Stimulated activated CD8-positive, alpha-beta memory T cell treated with anti-CD3 and anti-CD28 coated beads, Interleukin-7, amount 100 ng/mL, for 48 hours (primary cell): ENCODE data around the gene TMPRSS9.

Experiments used
- DNase-seq, 2 donors: peaks; one replicate each; pipeline ENCODE4 v3.0.0-alpha.2; 2020; ENCODE audit warnings: low read depth in 1 of 2; ENCODE audit errors: extremely low read depth in 1 of 2

Gene TMPRSS9

DNA sequence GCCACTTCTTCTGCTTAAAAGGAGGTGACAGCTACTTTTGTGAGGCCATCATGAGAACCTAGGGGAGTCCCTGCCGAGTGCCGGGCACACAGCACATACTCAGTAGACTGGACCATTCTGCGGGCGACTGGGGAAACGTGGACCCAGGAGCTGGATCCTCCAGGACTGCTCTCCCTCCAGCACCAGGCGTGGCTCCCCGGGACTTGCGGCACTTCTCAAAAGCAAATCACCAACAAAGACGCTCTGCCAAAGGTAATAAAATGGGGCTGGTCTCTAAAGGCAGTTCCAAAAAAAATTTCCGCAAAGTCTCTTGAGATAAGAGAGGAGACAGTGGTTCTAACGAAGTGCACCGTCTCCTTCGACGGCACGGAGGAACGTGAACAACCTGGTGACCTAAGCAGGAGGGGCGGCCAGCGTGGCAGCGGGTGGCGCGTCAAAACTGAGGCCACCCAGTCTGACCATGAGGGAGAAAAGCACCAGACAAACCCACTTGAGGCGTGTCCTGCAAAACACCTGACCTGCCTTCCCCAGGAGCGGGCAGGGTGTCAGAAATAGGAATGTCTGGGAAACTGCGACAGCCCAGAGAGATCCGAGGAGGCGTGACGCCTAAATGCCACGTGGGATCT, 1.4 kb upstream of the TMPRSS9 start:
- DNase-seq, result no peak

DNA sequence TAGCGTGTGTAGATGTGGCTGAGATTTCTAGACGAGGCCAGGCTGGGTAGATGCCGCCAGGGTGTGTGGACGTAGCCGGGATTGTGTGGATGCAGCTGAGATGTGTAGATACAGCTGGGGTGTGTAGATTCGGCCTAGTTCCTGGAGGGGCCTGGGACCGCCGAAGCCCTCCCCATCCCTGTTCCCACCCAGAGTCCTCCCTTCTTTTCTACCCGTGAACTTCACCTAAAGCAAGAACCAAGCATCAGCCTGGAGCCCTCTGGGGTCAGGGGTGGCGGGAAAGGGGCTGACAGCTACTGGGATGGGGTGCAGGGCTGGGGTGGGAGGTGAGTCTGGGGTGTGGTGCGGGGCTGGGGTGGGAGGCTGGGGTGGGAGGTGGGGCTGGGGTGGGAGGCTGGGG, 768 bp downstream of the TMPRSS9 start:
- DNase-seq, result no peak

DNA sequence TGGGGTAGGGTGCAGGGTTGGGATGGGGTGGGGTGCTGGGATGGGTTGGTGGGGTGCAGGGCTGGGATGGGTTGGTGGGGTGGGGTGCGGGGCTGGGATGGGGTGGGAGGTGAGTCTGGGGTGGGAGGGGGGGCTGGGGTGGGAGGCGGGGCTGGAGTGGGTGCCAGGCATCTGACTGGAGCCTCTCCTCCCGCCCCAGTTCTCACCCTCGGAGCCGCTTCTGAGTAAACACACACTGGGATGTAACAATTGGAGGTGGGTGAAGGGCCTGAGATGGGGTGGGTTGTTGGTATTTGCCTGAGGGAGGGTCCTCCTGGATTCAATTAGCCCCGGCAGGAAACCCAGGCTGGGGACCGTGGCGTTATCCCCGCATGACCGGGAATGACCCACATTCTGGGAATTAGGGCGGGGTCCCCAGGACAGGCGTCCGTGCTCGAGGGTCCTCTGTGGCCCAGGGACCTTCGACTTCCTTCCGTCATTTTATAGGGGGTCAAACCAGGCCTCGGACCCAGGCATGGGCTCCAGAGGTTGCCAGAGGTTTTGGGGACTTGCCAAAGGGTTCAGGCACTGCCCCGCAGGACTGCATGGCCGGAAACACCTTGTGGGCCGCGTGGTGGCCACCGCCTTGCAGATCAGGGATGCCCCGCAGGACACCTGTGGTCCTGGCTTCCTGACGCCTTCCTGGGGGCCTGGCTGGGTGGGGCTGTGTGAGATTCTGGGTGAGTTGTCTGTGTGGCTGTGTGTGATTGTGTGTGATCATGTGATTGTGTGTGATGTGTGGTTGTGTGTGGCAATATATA, 1.4 kb downstream of the TMPRSS9 start:
- no peak for DNase-seq

DNA sequence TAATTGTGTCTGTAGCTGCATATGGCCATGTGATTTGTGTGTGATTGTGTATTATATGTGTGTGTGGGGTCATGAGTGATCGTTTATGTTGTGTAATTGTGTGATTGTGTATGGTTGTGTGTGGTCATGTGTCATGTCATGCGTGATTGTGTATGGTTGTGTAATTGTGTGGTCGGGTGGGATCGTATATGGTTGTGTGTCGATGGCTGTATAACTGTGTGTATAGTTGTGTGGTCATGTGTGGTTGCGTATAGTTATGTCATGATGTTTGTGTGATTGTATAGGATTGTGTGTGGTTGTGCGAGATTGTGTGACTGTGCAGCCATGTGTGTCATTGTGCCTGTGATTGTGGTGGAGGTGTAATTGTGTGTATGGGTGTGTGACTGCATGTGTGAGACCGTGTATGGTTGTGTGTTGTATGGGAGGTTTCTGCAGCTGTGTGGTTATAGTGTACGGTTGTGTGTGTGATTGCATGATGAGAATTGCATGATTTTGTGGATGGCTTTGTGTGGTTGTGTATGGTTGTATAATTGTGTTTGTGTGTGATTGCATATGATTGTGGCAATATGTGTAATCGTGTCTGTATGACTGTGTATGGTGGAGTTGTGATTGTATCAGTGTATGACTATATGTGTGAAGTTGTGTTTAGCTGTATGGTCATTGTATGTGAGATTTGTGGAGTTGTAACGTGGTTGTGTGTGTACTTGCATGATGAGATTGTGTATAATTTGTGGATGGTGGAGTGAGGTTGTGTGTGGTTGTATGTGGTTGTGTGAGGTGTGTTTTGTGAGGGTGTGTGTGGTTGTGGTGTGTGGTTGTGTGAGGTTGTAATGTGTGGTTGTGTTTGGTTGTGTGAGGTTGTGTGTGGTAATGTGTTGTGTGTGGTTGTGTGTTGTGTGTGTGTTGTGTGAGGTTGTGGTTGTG, 2.2 kb downstream of the TMPRSS9 start:
- no peak for DNase-seq

DNA sequence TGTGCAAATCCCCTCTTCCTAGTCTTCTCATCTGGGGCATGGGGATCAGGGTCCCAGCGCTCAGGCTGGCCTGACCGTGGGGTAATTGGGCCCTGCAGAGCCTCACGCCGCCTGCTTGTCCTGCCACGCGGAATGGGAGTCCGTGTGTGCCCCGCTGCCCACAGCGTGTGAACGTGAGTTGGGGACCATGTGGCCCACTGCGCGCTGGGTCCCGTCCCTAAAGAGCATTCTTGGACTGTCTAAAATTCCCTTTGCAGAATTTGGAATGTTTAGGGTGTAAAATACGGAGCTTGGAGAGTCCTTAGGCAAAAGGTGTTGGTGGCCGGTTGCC, 2.9 kb downstream of the TMPRSS9 start:
- no peak for DNase-seq

DNA sequence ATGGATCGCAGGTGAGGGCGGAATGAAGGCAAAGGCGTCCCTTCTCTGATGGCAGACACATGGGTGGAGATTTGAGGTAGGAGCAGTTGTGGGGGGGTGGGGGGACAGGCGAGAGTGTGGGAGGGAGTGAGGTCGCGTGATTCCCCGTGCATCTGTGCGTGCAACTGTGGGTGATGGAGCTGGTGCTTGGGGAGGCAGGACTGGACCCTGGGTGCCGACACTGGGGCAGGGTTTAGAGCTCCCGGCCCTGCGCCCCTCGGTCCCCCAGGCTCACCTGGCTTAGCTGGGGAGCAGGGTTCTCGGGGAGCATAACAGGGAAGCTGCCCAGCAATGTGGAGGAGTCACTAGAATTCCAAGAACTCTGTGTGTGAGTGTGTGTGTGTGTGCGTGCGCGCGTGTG, 3.4 kb downstream of the TMPRSS9 start:
- DNase-seq, result no peak

DNA sequence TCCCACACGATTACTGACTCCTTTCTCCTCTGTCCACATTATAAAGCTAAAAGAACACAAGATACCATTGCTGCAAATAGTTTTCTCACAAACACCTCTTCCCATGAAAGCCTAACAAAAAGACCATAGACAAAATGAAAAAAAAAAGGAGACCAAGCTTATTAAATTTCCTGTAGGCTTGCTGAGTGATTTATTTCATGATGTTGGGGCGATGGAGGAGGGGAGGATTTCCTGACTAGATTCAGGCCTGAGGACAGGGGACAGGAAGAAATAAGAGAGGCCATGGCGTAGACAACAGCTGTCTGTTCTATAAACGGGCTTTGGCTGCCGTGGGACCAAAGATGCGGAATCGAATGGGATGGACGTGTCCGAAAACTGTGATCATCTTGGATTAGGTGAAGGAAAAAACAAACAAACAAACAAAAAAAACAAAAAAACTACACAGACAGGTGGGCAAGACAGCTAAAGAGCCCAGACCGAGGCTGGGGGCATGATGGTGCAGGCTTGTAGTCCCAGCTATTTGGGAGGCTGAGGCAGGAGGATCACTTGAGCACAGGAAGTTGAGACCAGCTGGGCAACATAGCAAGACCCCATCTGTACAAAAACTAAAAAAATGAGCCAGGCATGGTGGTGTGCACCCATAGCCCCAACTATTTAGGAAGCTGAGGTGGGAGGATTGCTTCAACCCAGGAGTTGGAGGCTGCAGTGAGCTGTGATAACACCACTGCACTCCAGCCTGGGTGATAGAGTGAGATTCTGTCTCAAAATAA, 5.3 kb downstream of the TMPRSS9 start:
- no peak for DNase-seq

DNA sequence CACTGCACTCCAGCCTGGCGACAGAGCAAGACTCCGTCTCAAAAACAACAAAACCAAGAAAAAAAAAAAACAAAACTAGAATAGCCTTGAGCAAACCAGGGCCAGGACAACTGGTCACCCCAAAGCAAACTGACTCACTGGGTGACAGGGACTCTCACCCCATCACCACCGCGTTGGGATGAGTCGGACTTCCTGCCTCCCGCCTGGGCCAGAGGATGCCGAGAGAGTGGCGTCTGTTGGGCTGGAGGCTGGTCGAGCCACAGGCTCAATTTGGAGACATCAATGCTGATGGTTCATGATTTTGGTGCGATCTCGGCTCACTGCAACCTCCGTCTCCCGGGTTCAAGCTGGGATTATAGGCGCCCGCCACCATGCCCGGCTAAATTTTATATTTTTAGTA, 11.6 kb downstream of the TMPRSS9 start:
- no peak for DNase-seq

DNA sequence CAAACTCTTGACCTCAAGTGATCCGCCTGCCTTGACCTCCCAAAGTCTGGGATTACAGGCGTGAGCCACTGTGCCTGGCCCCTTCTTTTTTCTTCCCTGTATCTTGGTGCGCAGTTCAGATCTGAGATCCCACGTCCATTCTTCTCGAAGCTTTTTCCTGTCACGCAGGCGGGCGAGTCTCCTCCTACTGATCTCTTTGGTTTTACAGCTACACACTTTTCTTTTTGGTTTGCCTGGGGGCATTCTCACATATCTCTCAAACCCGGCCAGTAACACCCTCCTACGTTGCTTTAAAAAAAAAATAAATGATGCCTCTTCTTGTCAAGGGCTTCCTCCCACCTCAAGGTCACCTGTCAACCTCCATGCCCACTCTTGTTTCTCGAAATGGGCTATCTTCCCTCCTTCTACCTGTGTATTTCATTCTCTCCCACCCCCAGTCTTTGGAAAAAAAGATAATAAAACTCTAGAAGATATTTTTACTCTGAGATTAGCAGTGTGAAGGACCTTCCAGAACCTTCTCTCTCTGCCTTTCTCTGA, 12.1 kb downstream of the TMPRSS9 start:
- no peak for DNase-seq

DNA sequence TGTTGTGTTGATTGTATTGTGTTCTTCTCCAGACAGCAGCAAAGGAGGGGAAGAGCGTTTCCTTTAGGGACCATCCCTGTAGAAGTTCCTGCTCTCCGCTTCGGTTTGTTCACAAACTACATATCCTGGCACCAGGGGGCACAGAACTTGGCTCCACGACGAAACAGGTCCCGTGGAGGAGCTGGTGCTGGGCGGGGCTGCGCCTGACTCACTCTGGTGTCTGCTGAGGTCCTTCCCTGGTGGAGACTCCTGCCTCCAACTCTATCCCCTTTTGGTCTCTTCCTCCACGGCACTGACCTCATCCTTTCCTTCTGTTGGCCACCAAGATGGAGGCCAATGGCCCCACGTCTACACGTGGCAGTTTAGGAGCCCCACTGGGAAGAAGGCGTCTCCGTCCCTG, 14.7 kb downstream of the TMPRSS9 start:
- no peak for DNase-seq

DNA sequence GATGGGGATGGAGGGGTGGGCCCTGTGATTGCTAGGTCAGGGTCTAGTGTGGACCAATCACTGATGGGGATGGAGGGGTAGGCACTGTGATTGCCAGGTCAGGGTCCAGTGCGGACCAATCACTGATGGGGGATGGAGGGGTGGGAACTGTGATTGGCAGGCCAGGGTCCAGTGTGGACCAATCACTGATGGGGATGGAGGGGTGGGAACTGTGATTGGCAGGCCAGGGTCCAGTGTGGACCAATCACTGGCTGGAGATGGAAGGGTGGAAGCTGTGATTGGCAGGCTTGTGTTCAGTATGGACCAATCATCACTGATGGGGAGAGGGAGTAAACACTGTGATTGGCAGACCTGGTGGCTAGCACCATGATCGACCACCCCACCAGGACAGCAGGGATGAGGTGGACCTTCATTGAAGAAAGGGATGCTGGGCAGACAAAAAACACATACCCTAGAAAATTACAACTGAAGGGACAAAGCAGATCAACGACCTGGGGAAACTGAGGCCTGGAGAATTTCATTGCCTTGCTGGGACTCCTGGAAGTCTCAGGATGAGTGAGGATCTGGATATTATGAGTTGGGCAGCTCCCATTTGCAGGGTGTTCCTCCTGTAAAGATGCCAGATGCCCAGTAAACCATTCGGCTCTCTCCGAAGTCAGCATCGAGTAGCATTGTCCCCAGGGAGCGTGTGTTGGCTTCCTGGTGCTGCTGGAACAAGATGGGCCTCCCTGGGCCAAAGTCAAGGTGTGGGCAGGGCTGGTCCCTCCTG, 15.5 kb downstream of the TMPRSS9 start:
- DNase-seq, result no peak

DNA sequence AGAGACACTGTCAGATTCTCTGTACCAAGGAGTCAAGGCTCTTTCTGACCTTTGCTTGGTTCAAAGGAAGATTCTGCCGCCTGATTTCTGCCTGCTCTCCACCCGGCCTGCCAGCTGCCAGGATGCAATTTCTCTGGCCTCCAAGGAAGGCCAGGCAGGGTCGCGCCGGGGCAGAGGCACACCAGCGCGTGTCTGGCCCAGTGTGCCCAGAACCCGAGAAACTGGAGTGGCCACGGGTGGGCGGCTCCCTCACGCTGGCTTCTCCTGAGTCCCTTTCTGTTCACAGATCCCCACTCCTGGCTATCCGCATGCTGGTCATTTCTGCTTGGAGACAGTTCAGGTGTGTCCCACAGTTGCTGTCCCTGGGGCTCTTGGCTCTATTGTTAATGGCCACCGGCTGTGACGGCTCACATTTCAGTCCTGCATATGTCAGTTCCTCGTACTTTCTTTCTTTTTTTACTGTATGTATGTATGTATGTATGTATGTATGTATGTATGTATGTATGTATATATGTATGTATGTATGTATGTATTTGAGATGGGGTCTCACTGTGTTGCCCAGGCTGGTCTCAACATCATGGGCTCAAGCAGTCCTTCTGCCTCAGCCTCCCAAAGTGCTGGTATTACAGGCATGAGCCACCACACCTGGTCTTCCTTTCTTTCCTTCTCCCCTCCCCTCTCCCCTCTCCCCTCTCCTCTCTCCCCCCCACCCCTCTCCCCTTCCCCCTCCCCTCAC, 16.9 kb downstream of the TMPRSS9 start:
- DNase-seq, result no peak

DNA sequence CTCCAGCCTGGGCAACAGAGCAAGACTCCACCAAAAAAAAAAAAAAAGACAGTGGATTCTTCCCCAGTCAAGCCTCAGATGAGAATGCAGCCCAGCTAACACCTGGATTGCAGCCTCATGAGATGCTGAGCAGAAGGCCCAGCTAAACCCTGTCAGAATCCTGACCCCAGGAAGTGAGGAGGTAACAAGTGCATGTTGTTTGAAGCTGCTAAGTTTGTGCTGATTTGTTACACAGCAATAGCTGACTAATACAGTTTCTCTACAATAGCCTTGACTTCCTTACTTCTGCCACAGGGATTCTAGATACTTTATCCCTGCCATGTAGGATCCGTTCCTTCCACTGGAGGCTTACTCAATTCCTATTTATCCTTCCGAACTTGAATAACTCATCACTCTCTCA, 20.5 kb downstream of the TMPRSS9 start:
- DNase-seq, result no peak

DNA sequence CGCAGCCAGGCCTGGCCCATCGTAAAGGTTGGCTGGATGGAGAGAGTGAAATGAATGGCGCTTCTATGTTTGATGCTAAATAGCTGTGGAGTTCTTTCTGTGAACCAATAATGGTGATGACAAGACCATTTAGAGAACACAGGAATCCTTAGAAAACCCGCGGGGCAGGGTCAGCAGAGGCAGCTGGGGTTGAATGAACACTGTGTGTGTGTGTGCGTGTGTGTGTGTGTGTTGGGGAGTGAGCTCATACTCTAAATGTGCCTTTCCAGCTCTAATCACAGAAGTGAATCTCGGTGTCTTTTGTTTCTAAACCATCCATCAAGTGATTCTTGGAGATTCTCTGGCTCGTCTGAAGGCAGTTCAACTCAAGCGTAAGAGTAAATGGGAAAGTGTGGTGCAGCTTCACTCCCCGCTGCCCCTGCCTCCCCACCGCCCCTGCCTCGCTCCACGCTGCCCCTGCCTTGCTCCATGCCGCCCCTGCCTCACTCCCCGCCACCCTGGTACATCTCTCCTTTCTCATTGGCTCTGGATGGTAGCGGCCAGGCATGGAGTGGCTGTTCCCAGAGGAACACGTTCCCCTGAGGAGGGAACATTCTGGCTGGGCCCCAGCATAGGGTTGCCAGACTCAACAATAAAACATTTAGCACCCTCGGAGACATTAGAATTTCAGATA, 21.2 kb downstream of the TMPRSS9 start:
- no peak for DNase-seq

DNA sequence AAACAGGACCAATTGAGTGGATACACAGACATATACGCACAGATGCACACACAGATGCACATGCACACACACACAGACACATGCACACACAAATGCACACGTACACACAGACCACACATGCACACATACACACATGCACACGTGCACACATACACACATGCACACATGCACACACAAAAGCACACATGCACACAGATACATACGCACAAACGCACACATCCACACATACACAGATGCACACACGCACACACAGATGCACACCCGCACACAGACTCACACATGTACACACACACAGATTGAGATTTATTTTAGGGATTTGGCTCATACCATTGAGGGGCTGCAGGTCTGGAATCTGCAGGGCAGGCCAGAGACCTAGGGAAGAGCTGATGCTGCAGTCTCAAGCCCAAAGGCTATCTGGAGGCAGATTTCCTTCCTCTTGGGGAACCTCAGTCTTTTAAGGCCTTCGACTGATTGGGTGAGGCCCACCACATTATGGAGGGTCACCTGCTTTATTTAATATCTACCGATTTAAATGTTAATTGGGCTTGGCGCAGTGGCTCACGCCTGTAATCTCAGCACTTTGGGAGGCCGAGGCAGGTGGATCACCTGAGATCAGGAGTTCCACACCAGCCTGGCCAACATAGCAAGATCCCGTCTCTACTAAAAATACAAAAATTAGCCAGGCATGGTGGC, 22.6 kb downstream of the TMPRSS9 start:
- DNase-seq, result no peak

DNA sequence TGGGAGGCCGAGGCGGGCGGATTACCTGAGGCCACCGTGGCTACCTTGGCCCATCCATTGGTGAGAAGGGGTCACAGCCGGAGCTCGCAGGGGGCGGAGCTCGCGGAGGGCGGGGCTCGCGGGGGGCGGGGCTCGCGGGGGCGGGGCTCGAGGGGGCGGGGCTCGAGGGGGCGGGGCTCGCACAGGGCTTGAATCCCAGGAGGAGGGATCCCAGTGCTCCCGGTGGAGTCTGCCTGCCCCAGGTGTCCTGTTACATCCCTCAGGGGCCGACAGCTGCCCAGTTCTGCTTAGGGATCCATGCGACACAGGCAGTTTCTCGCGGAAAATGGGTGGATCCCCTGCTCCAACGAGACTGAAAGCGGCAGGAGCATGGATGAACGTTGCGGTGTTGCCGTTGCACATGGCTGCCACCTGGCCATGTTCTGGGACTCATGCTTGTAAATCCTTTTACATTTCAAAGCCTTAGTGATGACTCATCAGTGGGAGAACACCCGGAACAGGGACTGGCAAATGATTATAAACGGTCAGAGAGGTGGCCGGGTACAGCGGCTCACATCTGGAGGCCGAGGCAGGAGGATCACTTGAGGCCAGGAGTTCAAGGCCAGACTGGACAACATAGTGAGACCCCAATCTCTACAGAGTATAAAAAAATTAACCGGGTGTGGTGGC, 25.1 kb downstream of the TMPRSS9 start:
- DNase-seq, result no peak

DNA sequence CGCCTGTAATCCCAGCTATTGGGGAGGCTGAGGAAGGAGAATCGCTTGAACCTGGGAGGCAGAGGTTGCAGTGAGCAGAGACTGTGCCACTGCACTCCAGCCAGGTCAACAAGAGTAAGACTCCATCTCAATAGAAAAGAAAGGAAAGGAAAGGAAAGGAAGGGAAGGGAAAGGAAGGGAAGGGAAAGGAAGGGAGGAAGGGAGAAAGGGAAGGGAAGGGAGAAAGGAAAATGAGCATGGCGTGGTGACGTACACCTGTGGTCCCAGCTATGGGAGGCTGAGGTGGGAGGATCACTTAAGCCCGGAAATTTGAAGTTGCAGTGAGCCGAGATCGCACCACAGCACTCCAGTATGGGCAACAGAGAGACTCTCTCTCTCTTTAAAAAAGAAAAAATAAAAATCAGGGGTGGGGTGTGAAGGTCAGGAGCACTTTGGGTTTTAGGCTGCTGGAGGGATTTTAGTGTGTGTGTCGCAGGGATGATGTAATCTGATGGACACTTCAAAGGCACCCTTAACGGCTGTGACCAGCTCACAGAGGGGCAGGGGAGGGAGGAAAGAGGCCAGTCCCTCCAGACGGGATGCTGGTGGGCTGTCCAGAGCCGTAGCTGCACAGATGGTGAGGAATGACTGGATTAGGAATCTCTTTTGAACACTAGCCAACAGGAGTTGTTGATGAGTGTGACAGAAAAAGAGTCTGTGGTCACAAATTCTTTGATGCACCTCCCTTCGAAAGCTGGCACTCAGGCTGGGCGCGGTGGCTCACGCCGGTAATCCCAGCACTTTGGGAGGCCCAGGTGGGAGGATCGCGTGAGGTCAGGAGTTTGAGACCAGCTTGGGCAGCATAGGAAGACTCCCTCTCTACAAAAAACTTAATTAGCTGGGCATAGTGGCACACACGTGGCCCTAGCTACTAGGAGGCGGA, 27.6 kb downstream of the TMPRSS9 start:
- no peak for DNase-seq
